Subcutaneous abdominal adipose tissue (tissue), 5 donors: Measurements from ENCODE around the gene FBXO24.

Source experiments
- H3K27ac ChIP-seq: one replicate; pipeline ENCODE4 v1.7.0; 2013; ENCODE audit warnings: low read depth, mild to moderate bottlenecking, inconsistent platforms, low read length, moderate library complexity
- H3K27me3 ChIP-seq, 5 donors: one replicate each; pipeline ENCODE4 v1.7.0; 2013; ENCODE audit warnings: low read length in 5 of 5, inconsistent platforms in 1 of 5; ENCODE audit not compliant: control insufficient read depth in 5 of 5, insufficient read depth in 4 of 5
- H3K36me3 ChIP-seq, 5 donors: one replicate each; pipeline ENCODE4 v1.7.0; 2013; ENCODE audit warnings: low read length in 5 of 5; ENCODE audit not compliant: control insufficient read depth in 5 of 5, insufficient read depth in 5 of 5
- H3K4me1 ChIP-seq, 5 donors: one replicate each; pipeline ENCODE4 v1.7.0; 2013; ENCODE audit warnings: low read length in 5 of 5, mild to moderate bottlenecking in 3 of 5, moderate library complexity in 1 of 5; ENCODE audit not compliant: control insufficient read depth in 5 of 5, insufficient read depth in 5 of 5
- H3K4me3 ChIP-seq, 5 donors: one replicate each; pipeline ENCODE4 v1.7.0; 2013; ENCODE audit warnings: low read length in 5 of 5, low read depth in 1 of 5
- H3K9ac ChIP-seq, 5 donors: one replicate each; pipeline ENCODE4 v1.7.0; 2013; ENCODE audit warnings: low read length in 5 of 5, mild to moderate bottlenecking in 4 of 5, moderate library complexity in 3 of 5
- H3K9me3 ChIP-seq, 5 donors: one replicate each; pipeline ENCODE4 v1.7.0; 2013; ENCODE audit warnings: low read length in 5 of 5; ENCODE audit not compliant: control insufficient read depth in 5 of 5
- donor health status: healthy.
- donor health status: healthy.
- donor health status: healthy.
- donor health status: healthy.
- donor health status: healthy.

FBXO24 gene

DNA sequence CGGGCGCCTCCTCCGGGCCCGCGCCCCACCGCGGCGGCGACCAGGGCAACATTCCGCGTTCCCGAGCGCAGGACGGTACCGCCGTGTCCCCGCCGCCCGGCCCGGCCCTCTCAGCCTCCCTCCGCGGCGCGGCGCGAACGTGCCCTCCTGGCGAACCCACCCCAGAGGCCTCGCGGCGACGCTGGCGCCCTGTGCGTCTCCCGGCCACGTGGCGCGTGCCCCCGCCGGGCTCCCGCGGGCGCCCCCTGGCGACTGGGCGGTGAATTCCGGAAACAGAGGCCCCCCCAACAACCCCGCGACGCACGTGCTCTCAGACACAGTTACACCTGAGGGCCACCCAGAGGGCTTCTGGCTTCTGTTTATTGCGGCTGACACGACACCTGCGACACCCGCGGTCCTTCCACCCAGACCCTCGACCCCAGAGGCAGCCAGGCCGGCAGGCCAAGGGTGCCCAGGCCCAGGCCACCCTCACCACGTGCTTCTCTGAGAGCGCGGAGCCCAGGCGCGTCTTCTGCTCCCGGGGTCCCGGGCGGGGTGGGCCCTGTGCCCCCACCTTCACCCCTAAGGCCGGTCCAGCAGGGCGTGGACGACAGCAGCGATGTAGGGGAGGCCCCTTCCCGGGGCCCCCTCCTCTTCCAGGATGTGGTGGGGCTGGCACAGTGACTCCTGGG lies 12.3 kb upstream of the FBXO24 start, which contains the start of gene SAP25:
Gene SAP25, minus strand, starts transcription at position 210 of the 671 bp plus-strand sequence. Its CDS starts 158 bp downstream, at position 52.
- Histone ChIP-seq H3K27ac (no peak within 1 kb of the TSS), H3K4me3 (no peak within 1 kb of the TSS), H3K36me3 (peaks cover 0 to 58% (median 43%) of the 10 kb centered on the region in 5 donors), H3K27me3 (no peaks in the 10 kb centered on the region), H3K9me3 (no peaks in the 10 kb centered on the region), H3K4me1 (peaks cover 1 to 23% (median 17%) of the 10 kb centered on the region in 5 donors), H3K9ac (no peak within 1 kb of the TSS)

DNA sequence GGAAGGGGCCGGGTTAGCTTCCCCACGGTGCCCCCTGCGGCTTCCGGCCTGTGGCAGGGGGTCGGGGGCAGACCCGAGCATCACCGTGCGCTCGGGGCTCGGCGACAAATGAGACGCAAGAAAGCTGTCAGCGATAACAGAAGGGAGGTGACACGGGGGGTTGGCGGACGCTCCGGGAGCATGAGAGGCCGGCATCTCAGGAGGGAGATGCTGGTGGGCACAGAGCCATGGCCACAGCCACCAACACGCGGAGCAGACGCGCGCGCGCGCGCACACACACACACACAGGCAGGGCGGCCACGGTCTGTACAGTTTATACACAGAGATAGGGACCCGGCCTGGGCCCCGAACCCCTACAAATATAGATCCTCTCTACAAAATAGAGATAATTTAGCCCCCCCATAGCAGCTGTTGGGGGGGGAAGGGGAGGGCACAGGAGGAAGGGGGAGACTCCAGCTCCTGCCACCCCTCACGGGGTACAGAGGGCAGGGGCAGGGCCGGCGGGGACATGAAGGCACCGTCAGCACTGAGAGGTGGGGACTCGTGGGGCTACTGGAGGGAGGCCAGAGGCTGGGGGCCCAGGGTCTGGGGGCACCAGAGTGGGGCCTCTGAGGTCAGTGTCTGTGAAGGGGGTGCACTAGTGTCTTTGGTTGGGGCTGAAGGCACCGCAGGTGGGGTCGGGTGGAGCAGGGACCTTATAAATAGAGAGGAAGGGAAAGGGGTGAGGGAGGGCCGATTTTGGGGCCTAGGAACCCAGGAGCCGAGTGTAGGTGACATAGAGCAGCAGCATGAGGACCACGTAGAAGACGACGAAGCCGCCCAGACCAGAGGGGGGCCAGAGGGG lies 11.5 kb upstream of the FBXO24 start:
- peaks cover 1 to 15% (median 10%) of the 10 kb centered on the region in 5 donors for H3K4me1 ChIP-seq
- H3K36me3 ChIP-seq: peaks cover 0 to 65% (median 48%) of the 10 kb centered on the region in 5 donors
- H3K27me3 ChIP-seq: no peaks in the 10 kb centered on the region
- no peak overlapping the region for H3K27ac ChIP-seq
- H3K9ac ChIP-seq: no peak overlapping the region
- H3K9me3 ChIP-seq: no peaks in the 10 kb centered on the region
- no peak overlapping the region for H3K4me3 ChIP-seq

DNA sequence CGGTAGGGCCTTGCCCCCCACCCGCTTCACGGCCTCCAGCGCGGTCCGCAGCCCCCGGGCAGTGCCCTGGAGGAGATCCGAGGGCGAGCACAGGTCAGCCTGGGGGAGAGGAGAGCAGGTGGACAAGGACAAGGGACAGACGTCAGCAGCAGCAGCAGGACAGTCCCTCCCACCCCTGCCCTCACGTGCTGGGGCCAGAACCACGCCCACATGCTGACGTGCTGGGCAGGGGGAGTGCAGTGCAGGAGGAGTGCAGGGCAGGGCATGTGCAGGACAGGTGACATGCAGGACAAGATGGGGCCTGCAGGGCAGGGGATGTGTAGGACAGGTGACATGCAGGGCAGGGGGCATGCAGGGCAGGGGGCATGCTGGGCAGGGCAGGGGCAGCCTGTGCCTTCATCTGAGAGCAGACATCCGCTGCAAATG lies 10.9 kb upstream of the FBXO24 start:
- Histone ChIP-seq H3K9ac (no peak overlapping the region), H3K4me3 (no peak overlapping the region), H3K4me1 (peaks cover 1 to 9% (median 3%) of the 10 kb centered on the region in 5 donors), H3K9me3 (no peaks in the 10 kb centered on the region), H3K36me3 (peaks cover 0 to 71% (median 54%) of the 10 kb centered on the region in 5 donors), H3K27ac (no peak overlapping the region), H3K27me3 (no peaks in the 10 kb centered on the region)

DNA sequence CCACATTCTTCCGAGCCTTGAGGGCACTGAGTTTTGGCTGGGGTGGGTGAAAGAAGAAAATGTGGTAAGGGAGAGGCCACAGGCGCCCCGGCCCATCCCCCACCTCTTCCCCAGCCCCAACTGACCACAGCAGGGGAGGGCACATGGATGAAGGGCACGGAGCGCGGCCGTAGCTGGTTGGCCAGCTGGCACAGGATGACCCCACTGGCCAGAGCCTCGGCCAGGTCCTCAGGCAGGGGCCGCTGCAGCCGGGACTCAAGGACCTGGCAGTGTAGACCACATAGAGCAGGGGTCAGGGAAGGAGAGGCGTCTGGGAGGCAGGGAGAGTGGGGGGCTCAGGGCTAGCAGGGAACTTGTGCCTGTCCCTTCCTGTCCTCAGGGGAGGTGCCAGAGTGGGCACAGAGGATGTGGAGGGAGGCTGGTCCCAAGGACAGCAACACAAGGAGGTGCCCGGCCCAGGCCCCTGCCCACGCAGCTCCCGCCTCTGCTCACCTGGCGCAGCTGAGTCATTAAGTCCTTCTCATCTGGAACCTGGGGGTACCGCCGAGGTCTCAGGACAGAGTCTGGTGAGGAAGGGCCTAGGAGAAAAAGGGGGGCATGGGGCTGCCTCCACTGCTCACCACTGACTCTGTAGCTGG lies 10.3 kb upstream of the FBXO24 start:
- Histone ChIP-seq H3K9ac (no peak overlapping the region), H3K4me1 (peaks cover 0 to 3% (median under 1%) of the 10 kb centered on the region in 5 donors), H3K36me3 (peaks cover 0 to 77% (median 61%) of the 10 kb centered on the region in 5 donors), H3K4me3 (no peak overlapping the region), H3K27ac (no peak overlapping the region), H3K9me3 (no peaks in the 10 kb centered on the region), H3K27me3 (no peaks in the 10 kb centered on the region)

DNA sequence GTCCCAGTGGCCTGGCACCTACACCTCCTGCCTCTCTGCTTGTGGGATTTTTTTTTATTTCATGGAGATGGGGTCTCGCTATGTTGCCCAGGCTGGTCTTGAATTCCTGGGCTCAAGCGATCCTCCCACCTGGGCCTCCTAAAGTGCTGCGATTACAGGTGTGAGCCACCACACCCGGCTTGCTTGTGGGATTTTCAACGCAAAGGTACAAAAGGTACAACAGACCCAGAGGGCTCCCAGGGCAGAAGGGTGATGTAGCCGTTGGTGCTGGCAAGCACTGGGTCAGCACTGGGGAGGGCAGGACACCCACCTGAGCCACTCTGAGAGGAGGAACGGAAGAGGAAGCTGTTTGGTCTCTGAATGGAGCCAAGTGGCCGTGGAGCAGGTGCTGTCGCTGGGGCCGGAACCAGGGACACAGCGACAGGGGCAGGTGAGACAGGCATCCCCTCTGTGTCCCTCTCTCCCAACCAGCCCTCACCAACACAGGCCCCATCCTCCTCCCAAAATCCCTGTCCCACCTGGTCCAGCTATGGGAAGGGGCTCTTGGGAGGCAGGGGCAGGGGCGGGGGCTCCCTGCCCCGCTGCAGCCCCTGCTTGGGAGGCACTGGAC lies 9.6 kb upstream of the FBXO24 start:
- Histone ChIP-seq H3K36me3 (peaks cover 0 to 83% (median 67%) of the 10 kb centered on the region in 5 donors), H3K27me3 (no peaks in the 10 kb centered on the region), H3K9me3 (no peaks in the 10 kb centered on the region), H3K27ac (no peak overlapping the region), H3K9ac (no peak overlapping the region), H3K4me3 (no peak overlapping the region), H3K4me1 (no peaks in the 10 kb centered on the region)

DNA sequence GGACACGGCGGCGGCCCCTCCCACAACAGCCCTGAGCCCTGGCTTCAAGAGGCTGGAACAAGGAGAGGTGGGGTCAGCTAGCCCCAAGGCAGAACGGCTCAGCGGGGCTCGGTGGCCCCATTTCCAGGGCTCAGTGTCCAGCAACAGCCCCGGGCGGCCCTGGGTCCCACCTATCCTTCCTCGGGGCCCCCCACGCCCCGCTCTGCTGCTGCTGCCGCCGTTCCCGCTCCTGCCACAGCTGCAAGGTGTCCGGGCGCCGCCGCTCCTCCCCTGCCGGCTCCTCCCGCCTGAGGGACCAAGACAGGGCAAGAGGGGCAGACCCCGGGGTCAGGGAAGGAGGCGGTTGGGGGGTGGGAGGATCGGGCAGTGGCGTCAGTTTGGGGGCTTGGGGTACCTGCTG lies 9.0 kb upstream of the FBXO24 start:
- no peaks in the 10 kb centered on the region for H3K27me3 ChIP-seq
- no peaks in the 10 kb centered on the region for H3K9me3 ChIP-seq
- H3K4me3 ChIP-seq: no peak overlapping the region
- no peak overlapping the region for H3K27ac ChIP-seq
- peaks cover 0 to 89% (median 73%) of the 10 kb centered on the region in 5 donors for H3K36me3 ChIP-seq
- no peak overlapping the region for H3K9ac ChIP-seq
- H3K4me1 ChIP-seq: peaks cover 0 to 3% (median 2%) of the 10 kb centered on the region in 5 donors

DNA sequence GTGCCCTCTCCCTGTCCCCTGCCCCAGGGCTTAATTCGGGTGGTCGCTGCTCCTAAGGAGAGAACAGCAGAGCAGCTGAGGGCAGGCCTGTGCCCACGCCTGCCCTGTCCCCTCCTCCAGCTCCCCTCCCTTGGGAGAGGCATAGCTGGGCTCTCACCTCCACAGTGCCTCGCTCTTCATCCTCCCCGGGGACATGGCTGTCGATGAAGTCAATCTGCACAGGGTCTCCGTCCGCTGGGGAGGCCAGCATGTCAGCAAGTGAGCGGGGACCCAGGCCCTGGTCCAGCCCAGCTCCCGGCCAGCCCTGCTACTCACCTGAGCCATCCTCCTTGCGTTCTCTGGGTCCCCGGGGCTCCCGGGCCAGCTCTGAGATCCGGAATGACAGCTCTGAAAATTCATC lies 8.6 kb upstream of the FBXO24 start:
- H3K36me3 ChIP-seq: peaks cover 0 to 93% (median 75%) of the 10 kb centered on the region in 5 donors
- H3K27ac ChIP-seq: no peak overlapping the region
- H3K4me1 ChIP-seq: peaks cover 0 to 7% (median 6%) of the 10 kb centered on the region in 5 donors
- H3K9ac ChIP-seq: no peak overlapping the region
- no peaks in the 10 kb centered on the region for H3K9me3 ChIP-seq
- H3K27me3 ChIP-seq: no peaks in the 10 kb centered on the region
- no peak overlapping the region for H3K4me3 ChIP-seq

DNA sequence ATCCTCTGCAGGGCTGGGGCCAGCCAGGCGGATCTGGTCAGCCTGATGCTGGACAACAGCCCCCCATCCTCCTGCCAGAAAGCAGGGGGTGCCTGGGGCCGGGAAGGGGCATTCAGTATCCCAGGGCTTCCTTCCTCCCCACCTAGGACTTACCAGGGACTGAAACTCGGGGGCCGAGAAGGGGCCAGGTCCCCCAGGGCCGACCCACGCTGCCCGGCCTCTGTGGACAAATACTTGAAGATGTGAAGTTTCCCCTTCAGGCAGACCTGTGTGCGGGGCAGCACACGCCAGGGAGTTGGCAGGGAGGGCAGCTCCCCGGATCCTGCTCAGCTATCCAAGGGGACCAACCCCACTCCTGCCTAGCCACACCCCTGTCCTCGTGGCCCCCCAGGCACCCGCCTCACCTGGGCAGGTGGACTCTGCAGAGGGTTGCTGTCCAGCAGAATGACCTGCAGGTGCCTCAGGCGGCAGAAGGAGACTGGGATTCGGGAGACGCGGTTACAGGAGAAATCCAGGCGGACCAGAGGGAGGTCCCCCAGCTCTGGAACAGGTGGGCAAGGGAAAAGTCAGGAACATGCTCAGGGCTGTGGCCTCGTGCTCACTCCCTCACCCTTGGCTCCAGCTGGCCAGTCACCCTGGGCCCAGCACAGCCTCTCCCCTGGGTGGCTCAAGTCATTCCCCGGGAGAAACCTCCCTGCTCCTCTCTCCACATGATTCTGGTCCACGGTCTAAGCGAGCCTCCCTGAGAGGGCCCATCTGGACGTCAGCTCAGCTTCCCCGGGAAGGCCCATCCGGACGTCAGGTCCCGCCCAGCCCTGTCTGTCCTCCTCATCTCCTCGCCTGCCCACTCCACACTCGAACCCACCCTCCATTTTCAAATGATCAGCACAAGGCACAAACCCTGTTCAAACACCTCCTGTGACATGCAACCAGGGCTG lies 7.6 kb upstream of the FBXO24 start:
- Histone ChIP-seq H3K4me1 (peaks cover 2 to 17% (median 16%) of the 10 kb centered on the region in 5 donors), H3K9me3 (no peaks in the 10 kb centered on the region), H3K9ac (no peak overlapping the region), H3K27ac (no peak overlapping the region), H3K36me3 (peaks cover 0 to 90% (median 76%) of the 10 kb centered on the region in 5 donors), H3K4me3 (no peak overlapping the region), H3K27me3 (no peaks in the 10 kb centered on the region)
